ENCODE data around the gene KCNK3.

- TF ChIP-seq CTCF (IDR thresholded peaks at IDR 0.05): no peak
- TF ChIP-seq EZH2 (IDR thresholded peaks at IDR 0.05; ENCODE audit: borderline replicate concordance, insufficient read depth, low read depth, low read length, poor library complexity, severe bottlenecking): no peak
Measured at GRCh38 chr2:26768759-26769088, 76.2 kb downstream of the KCNK3 start.

All from B cell (primary cell).